Measurements from ENCODE around the gene EEPD1. TPM values are rescaled to one million over a fixed set of nuclear protein-coding genes. Genes with fewer than 3 reads are reported as not detected.
"Not testable (repeated sequence)": the region's sequence is repeated elsewhere in the genome, so short reads cannot be mapped to it uniquely, and the experiment has no call there.

Gene EEPD1
- 12.1 TPM for total RNA-seq

DNA sequence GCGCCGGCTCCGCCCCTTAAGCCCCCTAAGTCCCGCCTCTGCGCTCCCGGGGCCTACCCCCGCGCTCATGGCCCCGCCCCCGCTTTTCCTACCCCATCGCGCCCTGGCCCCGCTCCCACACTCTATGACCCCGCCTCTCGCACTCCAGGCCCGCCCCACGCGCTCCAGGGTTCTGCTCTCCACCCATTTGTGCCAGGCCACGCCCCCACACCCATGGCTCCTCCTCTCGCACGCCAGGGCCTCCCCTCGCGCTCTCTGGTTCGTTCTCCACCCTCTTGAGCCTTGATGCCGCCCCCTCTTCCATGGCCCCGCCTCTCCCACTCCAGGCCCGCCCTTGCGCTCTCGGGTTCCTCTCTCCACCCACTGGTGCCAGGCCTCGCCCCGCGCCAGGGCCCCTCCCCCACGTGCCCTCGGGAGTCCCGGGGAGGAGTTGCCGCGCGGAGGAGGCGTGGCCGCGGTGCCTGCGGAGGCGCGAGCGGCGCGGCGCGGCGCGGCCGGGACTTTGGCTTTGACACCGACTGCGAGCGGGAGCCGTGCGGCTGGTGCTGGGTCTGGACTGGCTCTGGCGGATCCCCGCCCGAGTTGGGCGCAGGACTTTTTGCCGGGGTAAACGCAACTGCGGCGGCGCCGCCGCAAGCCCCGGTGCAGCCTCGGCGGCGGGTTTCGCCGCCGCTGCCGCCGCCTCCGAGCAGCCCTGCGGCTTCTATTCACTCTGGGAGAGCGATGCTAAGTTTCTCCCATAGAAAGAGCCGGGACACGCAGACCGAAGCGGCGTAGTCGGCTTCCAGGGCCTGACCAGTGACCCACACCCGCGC is at the start of gene EEPD1:
Gene EEPD1, plus strand, starts transcription at position 499 of the 815 bp plus-strand sequence. CDS start 1,071 bp downstream, outside the sequence.
- DNase-seq (ENCODE audit: low read depth in 2 of 3, low spot score in 2 of 3): peak; percentile 98 to 100 (median 99)

DNA sequence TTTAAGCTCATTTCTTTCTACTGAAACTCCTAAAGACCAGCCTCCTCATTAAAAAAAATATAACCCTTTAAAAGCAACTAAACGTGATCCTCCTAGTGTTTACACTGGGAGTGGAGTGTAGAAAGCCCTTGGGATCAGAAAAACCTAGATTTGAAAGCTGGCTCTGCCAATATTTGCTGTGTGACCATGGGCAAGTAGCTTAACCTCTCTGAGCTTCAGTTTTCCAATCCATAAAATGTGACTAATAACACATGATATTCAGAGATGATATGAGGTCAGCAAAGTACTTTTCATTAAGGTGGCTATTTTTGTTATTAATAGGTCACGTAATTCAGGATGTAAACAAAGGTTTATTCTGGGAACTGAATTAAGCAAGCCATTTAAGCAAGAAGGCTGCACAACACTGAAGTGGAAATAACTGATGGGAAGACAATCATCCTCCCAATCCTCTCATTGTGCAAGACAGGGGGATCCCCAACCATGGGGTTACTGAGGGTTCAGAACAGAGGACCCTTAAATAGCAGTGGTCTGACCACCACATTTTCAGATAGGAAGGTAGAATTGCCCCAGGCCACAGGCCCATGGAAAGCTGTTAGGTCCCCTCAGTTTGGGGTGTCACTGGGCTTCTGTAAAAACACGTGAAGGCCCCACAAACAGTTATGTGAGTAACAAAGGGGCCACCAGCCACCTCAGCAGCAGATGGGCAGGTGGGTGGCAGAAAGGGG is 49.1 kb upstream of the EEPD1 start:
- no peak for DNase-seq (ENCODE audit: low read depth in 2 of 3, low spot score in 2 of 3)

DNA sequence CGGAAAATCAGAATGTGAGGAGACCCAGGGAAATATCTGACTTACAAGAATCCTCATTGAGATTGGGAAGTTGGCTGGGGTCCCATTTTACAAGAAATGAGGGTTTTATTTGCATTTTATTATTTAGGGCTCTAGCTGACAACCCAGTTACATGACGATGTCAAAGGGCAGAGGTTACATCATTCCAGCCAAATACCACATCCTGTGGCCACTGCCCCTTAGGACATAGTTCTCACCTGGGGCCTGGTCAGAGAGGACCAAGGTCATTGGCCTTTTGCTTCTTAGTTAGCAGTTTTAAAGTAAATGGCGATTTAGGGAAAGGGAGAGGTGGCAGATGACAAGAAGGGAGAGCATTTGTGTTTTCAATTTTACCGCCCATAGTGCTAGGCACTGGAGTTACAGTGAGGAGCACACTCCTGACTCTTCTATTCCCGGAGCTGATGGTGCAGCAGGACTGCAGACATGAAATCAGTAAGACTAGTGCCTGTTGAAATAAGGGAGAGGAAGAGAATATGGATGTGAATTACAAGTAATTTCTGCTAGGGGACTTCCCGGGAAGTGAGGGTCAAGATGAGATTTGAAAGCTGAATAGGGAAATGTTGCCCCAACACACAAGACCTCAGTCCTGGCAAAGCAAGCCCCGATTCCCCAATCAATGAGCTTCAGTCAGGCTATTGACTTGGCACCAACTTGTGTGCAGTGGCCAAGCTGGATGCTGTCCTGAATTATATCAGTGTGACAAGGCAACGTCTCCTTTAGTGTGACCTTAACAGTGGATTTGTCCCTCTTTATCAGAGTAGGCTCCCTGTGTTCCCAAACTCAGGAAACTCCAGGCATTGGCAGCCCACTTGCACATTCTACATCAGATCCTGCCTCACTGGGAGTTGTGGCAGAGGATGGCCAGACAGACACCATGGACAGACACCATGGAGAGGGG is 45.8 kb upstream of the EEPD1 start:
- not testable (repeated sequence) for DNase-seq (ENCODE audit: low read depth in 2 of 3, low spot score in 2 of 3)

DNA sequence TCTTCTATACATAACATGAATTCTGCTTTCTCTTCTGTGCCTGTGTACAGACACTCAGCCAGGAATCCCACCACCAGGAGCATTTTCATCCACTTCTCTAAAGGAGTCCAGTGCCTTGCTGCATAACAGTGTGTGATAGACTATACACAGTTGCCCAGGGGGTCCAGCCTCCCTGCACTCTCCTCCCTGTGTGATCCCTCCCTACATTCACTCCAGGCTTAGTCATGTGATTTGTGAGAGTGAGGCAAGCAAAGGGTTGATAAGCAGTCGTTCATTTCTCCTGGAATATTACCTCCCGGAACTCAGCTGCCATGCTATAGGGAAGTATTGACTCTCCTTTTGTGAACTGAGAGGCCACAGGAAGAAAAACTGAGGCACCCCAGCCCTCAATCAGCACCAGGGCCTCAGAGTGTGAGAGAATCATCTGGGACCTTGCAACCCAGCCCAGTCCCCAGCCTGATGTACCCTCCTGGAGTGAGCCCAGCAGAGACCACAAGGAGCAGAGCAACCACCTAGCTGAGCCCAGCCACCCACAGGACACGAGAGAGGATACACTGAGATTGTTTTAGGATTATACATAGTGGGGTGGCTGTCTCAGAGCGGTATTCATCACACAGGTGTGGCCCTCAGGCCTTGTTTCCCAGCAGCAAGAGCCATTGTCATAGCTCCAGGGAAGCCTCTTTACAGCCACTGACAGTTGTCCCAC is 45.0 kb upstream of the EEPD1 start:
- DNase-seq (ENCODE audit: low read depth in 2 of 3, low spot score in 2 of 3): no peak

DNA sequence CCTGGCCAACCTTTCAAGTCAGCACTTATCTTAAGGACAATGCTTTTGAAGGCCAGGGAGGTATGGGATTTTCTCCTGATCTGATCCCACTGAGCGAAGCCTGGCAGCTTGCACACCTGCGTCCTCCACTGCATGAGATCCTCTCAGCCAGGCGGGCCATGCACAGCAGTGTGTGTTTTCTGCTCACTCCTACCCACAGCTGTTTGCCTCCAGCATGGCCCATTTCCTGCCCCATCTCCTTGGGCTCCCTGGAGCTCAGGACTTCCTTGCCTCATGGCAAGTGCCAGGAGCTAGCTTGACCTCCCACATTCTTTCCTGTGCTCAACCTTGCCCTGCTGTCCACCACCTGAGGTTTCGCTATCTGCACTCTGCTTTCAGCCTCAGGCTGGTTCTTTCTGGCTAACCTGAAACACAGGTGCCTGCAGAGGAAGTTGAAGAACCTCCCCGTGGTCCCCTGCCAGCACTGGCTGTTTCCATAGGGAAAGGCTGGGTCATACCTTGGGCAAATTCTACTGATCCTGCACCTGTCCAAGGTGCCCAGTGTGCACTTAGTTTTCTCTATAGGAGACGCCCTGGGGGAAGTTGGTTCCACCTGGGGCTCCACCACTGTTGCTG is 43.9 kb upstream of the EEPD1 start:
- DNase-seq (ENCODE audit: low read depth in 2 of 3, low spot score in 2 of 3): no peak

DNA sequence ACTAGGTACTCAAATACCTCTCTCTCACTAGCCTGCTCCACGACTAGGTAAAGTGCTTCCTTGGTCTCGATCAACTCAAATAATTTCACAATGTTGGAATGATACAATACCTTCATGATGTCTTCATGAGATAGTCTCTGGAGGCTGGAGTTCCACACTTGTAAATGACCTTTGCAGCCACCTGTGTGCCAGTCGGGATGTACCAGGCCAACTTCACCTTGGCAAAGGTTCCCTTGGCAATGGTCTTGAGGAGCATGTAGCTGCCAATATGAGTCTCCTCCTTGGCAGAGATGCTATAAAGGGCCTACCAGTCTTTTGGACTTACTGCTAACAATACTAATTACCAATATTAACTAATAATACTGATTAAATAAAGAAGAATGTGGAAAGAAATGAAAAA is 42.5 kb upstream of the EEPD1 start:
- no peak for DNase-seq (ENCODE audit: low read depth in 2 of 3, low spot score in 2 of 3)

DNA sequence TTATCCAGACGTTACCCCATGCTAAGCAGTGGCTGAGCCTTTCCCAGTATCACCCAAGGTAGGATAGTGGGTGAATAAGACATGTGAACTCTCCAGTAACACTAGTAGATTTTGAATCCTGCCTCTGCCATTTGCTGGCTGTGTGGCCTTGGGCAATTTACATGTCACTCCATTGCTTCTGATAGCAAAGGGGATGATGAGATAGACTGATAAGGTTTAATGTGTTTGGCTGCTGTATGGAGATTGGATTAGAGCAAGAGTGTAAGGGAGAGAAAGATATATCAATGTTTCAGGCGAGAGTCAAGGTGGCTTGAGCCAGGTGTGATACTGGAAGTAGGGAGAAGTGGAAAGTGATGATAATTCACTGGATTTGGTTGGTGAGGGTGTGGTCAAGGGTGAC is 40.1 kb upstream of the EEPD1 start:
- no peak for DNase-seq (ENCODE audit: low read depth in 2 of 3, low spot score in 2 of 3)

DNA sequence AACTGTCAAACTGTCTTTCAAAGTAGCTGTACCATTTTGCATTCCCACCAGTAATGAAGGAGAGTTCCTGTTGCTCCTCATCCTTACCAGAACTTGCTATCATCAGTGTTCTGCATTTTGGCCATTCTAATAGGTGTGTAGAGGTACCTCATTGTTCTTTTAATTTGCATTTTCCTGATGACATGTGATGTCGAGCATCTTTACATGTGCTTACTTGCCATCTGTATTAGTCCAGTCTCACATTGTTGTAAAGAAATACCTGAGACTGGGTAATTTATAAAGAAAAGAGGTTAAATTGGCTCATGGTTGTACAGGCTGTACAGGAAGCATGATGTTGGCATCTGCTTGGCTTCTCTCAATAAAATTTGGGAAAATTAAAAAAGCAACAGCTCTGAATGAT is 38.7 kb upstream of the EEPD1 start:
- no peak for DNase-seq (ENCODE audit: low read depth in 2 of 3, low spot score in 2 of 3)

DNA sequence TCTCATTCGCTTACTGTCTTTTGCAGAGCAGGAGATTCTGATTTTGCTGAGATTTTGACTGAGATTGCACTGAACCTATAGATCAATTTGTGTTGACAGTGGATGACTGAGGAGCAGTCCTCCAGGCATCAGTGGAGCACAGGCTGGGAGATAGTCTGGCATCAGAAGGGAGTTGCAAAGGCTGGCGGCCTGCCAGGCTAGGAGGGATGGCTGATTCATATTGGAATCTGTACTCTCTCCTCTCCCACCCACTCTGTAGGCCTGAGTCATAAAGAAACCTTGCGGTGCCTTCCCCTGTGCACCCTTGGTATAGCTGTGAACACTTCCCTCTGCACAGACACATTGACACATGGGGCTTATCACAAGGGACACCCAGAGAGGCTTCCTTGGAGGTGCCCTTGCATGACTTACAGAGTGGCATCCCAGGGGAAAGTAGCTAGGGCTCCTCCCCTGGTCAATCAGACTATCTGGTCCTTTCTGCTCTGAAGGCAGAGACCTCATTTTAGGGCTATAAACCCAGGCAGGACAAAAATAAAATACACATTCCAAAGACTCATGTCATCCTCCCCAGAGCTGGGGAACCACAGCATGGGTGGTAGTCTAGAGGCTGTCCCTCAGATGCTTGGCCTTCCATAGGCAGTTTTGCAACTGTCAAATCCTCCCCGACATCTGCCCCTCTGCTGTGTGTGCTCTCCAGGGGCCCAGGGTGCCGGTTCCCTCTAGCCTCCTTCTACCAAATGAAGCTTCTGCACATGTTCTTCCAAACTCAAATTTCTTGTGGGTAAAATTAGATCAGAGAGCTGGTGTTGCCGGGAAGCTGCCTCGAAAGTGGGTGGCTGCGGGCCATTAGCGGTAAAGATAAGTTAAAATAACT is 37.4 kb upstream of the EEPD1 start:
- DNase-seq (ENCODE audit: low read depth in 2 of 3, low spot score in 2 of 3): no peak

DNA sequence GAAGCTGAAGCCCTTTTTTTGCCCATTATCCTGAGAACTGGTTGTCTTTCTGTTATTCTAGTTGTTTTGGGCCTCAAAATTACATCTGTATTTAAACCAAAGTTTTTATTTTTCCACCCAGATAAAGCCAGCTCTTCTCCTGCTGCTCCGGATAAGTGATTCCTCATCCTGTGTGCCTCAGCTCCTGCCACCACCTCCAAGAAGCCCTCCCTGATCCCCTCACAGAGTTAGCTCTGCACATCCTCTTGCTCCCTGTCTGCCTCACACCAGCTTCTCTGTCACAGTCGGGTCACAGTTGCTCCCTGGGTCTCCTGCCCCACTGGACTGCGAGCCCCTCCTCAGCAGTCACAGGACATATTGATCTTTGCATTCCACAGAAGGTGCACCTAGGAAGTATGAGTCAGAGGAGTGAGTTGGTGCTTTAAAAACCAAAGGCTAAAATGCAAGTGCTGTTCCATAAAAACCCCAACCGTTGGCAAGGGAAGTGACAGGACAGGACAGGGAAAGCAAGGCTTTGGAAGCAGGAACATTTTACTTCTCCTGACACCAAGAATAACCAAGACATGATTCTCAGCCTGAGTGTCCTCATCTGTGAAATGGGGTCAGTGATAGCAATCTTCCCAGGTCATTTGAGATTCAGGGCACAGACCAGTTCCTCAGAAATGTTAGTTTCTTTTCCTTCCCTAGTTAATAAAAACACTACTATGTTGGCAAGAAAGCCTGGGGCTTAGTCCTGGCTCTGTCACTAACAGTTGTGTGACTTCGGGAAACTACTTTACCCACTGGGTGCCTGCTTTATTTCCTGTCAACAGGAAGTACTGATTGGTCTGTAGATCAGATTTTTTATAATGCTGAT is 36.5 kb upstream of the EEPD1 start:
- no peak for DNase-seq (ENCODE audit: low read depth in 2 of 3, low spot score in 2 of 3)

DNA sequence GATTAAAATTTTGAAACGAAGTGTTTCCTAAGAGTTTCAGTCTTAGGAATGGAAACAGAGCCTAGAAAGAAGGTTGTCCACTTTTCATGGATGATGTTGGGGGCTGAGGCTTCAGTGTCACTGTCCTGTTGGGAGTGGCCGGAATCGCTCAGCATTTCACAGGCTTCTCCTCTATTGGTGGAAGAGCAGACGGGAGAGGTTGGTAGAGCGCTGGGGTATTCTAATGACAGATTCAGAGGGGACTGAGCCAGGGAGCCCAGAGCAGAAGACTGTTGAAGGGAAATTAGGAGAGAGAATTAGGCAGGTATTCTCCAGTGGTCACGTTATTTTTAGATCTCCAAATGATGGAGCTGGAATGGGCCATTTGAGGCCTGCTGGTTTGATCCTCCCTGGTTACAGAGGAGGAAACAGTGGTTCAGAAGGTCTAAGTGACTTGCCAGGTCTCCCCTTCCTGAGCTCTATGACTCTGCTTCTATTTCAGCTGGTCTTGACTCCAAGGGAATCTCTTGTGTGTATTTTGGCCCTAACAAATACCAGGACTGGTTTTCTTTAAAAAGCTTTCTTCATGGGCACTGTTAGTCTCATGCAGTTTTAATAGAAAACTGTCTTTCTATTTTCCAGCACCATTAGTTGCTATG is 35.7 kb upstream of the EEPD1 start:
- no peak for DNase-seq (ENCODE audit: low read depth in 2 of 3, low spot score in 2 of 3)

DNA sequence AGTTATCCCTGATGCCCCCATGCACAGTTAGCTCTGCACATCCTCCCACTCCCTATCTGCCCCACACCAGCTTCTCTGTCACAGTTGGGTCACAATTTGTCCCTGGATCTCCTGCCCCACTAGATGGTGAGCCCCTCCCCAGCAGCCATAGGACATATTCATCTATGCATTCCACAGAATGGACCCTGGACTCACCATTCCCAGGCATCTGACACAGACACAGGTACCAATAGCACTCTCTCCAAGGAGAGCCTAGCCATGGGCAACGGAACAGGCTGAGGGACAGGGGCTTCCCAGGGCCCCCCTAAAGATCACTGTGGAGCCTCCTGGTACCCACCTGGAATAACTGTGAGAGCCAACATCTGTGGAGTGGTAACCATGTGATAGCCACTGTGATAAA is 34.7 kb upstream of the EEPD1 start:
- DNase-seq (ENCODE audit: low read depth in 2 of 3, low spot score in 2 of 3): no peak

DNA sequence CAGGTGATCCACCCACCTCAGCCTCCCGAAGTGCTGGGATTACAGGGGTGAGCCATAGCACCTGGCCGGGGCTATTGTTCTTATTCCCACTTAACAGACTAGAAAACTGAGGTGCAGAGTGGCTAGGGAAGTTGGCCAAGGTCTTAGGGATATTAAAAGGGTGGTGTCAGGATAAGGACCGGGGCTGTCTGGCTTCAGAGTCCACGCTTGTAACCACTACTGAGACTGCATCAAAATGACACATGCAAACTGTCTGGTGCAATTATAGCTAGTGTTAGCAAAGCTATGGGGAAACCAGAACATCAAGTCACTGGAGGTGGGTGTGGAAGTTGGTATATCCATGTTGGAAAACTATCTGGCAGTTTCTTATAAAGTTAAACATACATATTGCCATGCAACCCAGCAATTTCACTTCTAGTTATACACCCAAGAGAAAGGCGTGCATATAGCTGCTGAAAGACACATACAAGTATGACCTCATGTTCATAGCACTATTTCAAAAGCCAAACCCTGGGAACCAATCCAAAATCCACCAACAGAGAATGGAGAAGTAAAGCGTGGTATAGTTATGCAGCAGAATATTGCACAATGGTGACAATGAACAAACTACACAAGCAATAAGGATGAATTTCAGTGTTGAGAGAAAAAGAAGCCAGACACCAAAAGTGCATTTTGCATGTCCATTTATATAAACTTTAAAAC is 33.9 kb upstream of the EEPD1 start:
- peak in 2 of 3 donors; percentile 13 to 60 for DNase-seq (ENCODE audit: low read depth in 2 of 3, low spot score in 2 of 3)

DNA sequence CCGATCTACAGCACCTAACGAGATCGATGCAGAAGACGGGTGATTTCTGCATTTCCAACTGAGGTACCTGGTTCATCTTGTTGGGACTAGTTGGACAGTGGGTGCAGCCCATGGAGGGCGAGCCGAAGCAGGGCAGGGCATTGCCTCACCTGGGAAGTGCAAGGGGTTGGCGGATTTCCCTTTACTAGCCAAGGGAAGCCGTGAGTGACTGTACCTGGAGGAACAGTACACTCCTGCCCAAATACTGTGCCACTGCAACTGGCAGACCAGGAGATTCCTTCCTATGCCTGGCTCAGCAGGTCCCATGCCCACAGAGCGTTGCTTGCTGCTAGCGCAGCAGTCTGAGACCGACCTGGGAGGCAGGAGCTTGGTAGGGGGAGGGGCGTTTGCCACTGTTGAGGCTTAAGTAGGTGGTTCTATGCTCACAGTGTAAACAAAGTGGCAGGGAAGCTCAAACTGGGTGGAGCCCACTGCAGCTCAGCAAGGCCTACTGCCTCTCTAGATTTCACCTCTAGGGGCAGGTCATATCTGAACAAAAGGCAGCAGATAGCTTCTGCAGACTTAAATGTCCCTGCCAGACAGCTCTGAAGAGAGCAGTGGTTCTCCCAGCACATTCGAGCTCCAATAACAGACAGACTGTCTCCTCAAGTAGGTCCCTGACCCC is 32.9 kb upstream of the EEPD1 start:
- not testable (repeated sequence) for DNase-seq (ENCODE audit: low read depth in 2 of 3, low spot score in 2 of 3)

DNA sequence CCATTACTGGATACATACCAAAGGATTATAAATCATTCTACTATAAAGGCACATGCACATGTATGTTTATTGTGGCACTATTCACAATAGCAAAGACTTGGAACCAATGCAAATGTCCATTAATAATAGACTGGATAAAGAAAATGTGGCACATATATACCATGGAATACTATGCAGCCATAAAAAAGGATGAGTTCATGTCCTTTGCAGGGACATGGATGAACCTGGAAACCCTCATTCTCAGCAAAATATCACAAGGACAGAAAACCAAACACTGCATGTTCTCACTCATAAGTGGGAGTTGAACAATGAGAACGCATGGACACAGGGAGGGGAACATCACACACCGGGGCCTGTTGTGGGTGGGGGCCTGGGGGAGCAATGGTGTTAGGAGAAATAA is 27.4 kb upstream of the EEPD1 start:
- not testable (repeated sequence) for DNase-seq (ENCODE audit: low read depth in 2 of 3, low spot score in 2 of 3)

DNA sequence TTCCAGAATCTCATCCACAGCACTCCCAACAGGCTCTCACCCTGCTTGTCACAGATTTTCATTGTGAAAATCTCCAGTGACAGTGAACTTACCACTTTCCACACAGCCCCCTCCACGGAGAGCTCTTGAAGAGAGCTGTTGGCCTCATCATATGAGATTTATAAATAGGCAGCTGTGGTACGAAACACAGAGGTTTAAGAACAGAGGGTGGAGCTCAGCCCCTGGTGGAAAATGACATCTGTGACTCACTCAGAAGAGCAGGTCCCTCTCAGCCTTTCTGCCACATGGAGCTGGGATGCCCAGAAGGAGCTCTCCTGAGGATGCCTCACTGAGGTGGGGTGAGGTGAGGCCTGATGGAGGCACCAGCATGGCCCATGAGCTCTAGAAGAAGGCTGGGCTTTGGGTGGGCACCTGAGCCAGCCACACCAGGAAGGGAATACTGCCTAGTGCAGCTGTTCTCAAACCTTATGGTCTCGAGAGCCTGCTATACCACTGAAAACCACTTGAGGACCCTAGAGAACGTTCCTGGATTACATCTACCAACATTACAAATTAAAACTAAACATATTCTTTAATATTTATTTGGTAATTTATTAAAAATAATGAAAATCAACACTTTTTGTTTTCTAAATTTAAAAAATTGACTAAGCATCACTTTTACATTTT is 25.8 kb upstream of the EEPD1 start:
- no peak for DNase-seq (ENCODE audit: low read depth in 2 of 3, low spot score in 2 of 3)

Measured in hematopoietic multipotent progenitor cell (in vitro differentiated cells).